Measurements from ENCODE around the gene ZDHHC22.

Gene ZDHHC22, protein sequence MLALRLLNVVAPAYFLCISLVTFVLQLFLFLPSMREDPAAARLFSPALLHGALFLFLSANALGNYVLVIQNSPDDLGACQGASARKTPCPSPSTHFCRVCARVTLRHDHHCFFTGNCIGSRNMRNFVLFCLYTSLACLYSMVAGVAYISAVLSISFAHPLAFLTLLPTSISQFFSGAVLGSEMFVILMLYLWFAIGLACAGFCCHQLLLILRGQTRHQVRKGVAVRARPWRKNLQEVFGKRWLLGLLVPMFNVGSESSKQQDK

DNA sequence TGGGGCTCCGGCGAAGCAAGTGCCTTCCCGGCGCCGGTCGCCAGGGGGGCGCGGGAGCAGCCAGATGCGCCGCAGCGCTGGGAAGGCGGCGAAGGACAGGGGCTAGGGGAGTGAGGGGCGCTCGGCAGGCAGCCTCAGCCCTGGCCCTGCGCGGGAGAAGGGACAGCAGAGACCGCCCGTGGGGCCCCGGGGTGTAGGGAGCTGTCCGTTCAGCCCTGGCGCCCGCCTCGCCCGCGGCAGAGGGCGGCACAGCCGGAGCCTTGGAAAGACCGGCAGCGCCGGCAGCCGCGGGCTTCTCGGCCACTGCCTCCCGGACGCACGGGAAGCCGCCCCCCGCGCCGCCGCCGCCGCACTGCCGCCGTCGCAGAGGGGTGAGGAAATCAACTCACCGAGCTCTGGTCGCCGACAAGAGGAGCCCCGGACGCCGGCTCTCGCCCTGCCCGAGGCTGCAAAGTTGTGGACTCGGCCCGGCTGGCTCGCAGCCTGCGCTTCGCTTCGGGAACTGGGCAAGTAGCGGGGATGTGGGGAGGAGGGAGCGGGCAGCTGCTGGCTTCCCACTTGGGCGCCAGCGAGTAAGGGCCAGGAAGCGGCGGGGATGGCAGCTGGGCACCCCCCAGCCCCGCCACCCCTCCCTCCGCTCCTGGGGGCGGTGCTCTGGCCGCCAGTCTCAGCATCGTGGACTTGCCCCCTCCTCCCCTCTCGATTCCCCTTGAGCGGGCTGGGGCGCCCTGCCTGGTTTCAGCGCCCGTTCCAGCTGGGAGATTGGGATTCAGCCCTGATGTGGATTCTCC lies at the start of gene ZDHHC22:
Gene ZDHHC22, minus strand, starts transcription at position 578 of the 791 bp plus-strand sequence. CDS start 2,053 bp downstream, outside the sequence.
- Histone ChIP-seq H2AFZ (ENCODE audit: low read depth, low read length, severe bottlenecking) (no peak within 1 kb of the TSS), H4K20me1 (ENCODE audit: low read depth, low read length) (no peaks in the 10 kb centered on the region), H3K9ac (ENCODE audit: low read length) (no peak within 1 kb of the TSS), H3K4me3 (ENCODE audit: insufficient read depth, low read length, poor library complexity, severe bottlenecking) (no peak within 1 kb of the TSS), H3K36me3 (ENCODE audit: low read length) (no peaks in the 10 kb centered on the region), H3K9me2 (replicated peaks; ENCODE audit: insufficient read depth, low read length) (no peaks in the 10 kb centered on the region), H3K27me3 (ENCODE audit: low read length) (no peaks in the 10 kb centered on the region), H3F3A (ENCODE audit: insufficient read depth) (no peaks in the 10 kb centered on the region), H3K27ac (ENCODE audit: low read depth, low read length) (no peak within 1 kb of the TSS), H3K4me2 (ENCODE audit: low read depth, low read length, poor library complexity, severe bottlenecking) (no peak within 1 kb of the TSS), H3K9me3 (ENCODE audit: insufficient read depth, low read length) (no peaks in the 10 kb centered on the region), H3K79me2 (ENCODE audit: insufficient read depth, low read length) (no peaks in the 10 kb centered on the region)
- TF ChIP-seq, protein P1, sequence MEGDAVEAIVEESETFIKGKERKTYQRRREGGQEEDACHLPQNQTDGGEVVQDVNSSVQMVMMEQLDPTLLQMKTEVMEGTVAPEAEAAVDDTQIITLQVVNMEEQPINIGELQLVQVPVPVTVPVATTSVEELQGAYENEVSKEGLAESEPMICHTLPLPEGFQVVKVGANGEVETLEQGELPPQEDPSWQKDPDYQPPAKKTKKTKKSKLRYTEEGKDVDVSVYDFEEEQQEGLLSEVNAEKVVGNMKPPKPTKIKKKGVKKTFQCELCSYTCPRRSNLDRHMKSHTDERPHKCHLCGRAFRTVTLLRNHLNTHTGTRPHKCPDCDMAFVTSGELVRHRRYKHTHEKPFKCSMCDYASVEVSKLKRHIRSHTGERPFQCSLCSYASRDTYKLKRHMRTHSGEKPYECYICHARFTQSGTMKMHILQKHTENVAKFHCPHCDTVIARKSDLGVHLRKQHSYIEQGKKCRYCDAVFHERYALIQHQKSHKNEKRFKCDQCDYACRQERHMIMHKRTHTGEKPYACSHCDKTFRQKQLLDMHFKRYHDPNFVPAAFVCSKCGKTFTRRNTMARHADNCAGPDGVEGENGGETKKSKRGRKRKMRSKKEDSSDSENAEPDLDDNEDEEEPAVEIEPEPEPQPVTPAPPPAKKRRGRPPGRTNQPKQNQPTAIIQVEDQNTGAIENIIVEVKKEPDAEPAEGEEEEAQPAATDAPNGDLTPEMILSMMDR (IDR thresholded peaks at IDR 0.05; ENCODE audit: insufficient read depth, low read length, poor library complexity, severe bottlenecking): no peak
- no peak for TF ChIP-seq EZH2phosphoT487 (conservative IDR thresholded peaks at IDR 0.05; ENCODE audit: low read length)

DNA sequence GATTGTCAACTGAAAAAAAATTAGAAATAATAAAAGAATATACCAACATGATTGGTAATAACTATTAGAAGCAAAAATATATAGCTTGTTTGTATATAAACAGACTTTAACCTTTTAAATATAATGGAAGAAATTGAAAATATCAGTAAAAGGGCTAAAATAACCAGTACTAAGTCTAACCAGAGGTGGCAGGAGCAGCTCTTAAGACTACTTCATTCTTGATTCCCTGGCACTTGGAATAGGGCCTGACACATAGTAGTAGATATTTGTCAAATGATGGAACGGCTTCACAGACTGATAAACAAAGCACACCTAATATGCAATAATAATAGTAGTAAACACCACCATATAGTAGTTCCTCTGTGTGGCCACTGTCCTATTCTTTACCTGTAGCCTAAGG lies 49.4 kb upstream of the ZDHHC22 start:
- no peak overlapping the region for H3K9ac ChIP-seq (ENCODE audit: low read length)
- no peak overlapping the region for H3K27ac ChIP-seq (ENCODE audit: low read depth, low read length)
- H3K4me2 ChIP-seq (ENCODE audit: low read depth, low read length, poor library complexity, severe bottlenecking): no peak overlapping the region
- H4K20me1 ChIP-seq (ENCODE audit: low read depth, low read length): peaks cover 5% of the 10 kb centered on the region; the same call in 1 of the 2 replicates
- H3K27me3 ChIP-seq (ENCODE audit: low read length): no peaks in the 10 kb centered on the region
- no peak for TF ChIP-seq EZH2phosphoT487 (conservative IDR thresholded peaks at IDR 0.05; ENCODE audit: low read length)
- TF ChIP-seq, protein P1 (IDR thresholded peaks at IDR 0.05; ENCODE audit: insufficient read depth, low read length, poor library complexity, severe bottlenecking): no peak
- no peaks in the 10 kb centered on the region for H3K79me2 ChIP-seq (ENCODE audit: insufficient read depth, low read length)
- H3K36me3 ChIP-seq (ENCODE audit: low read length): no peaks in the 10 kb centered on the region
- H3F3A ChIP-seq (ENCODE audit: insufficient read depth): no peaks in the 10 kb centered on the region
- H3K4me3 ChIP-seq (ENCODE audit: insufficient read depth, low read length, poor library complexity, severe bottlenecking): no peak overlapping the region
- H3K9me3 ChIP-seq (ENCODE audit: insufficient read depth, low read length): no peaks in the 10 kb centered on the region
- H2AFZ ChIP-seq (ENCODE audit: low read depth, low read length, severe bottlenecking): no peak overlapping the region
- H3K9me2 ChIP-seq (replicated peaks; ENCODE audit: insufficient read depth, low read length): no peaks in the 10 kb centered on the region

DNA sequence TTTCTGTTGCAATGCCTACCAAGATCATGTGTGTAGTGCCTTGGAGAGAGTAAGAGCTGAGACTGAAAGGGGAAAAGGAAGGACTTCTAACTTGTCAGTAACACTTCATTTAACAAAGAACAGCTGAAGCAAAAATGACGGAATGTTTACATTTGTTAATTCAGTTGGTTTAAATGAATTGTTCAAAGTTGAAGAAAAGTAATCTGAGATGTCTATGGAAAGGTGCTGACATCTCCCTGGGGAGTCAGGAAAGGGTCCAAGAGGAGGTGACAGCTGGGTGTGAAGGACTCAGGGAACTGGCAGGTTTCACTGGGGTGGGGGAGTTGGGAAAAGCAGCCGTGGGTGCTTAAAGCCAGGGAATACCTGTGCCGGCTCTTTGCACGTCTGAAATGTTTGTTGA lies 47.9 kb upstream of the ZDHHC22 start:
- H3K9ac ChIP-seq (ENCODE audit: low read length): no peak overlapping the region
- no peak for TF ChIP-seq EZH2phosphoT487 (conservative IDR thresholded peaks at IDR 0.05; ENCODE audit: low read length)
- TF ChIP-seq, protein P1 (IDR thresholded peaks at IDR 0.05; ENCODE audit: insufficient read depth, low read length, poor library complexity, severe bottlenecking): no peak
- no peaks in the 10 kb centered on the region for H3K9me3 ChIP-seq (ENCODE audit: insufficient read depth, low read length)
- no peak overlapping the region for H2AFZ ChIP-seq (ENCODE audit: low read depth, low read length, severe bottlenecking)
- no peak overlapping the region for H3K4me3 ChIP-seq (ENCODE audit: insufficient read depth, low read length, poor library complexity, severe bottlenecking)
- peaks cover 5% of the 10 kb centered on the region; the same call in 1 of the 2 replicates for H4K20me1 ChIP-seq (ENCODE audit: low read depth, low read length)
- no peak overlapping the region for H3K4me2 ChIP-seq (ENCODE audit: low read depth, low read length, poor library complexity, severe bottlenecking)
- no peak overlapping the region for H3K27ac ChIP-seq (ENCODE audit: low read depth, low read length)
- no peaks in the 10 kb centered on the region for H3K9me2 ChIP-seq (replicated peaks; ENCODE audit: insufficient read depth, low read length)
- H3K36me3 ChIP-seq (ENCODE audit: low read length): no peaks in the 10 kb centered on the region
- H3K79me2 ChIP-seq (ENCODE audit: insufficient read depth, low read length): no peaks in the 10 kb centered on the region
- no peaks in the 10 kb centered on the region for H3K27me3 ChIP-seq (ENCODE audit: low read length)
- H3F3A ChIP-seq (ENCODE audit: insufficient read depth): no peaks in the 10 kb centered on the region
